Liver (tissue), 9 donors: ENCODE data around the gene CPA5. TPM values are rescaled to one million over a fixed set of nuclear protein-coding genes. Genes with fewer than 3 reads are reported as not detected.

Source experiments
- DNase-seq: peaks from one replicate; pipeline ENCODE4 v3.0.0-alpha.2; 2017; ENCODE audit warnings: low spot score
- H3K27ac ChIP-seq, 2 donors: one replicate each; pipeline ENCODE4 v1.7.0; 2013; ENCODE audit warnings: inconsistent platforms in 2 of 2, low read length in 2 of 2, control low read depth in 1 of 2, low read depth in 1 of 2, mild to moderate bottlenecking in 1 of 2
- H3K27me3 ChIP-seq, 4 donors: one replicate each; pipeline versions ENCODE4 v1.6.1 to v1.7.0; 2013; ENCODE audit warnings: low read length in 3 of 4, inconsistent platforms in 1 of 4, mild to moderate bottlenecking in 1 of 4, moderate library complexity in 1 of 4; ENCODE audit not compliant: control insufficient read depth in 4 of 4, insufficient read depth in 4 of 4
- H3K36me3 ChIP-seq, 4 donors: one replicate each; pipeline versions ENCODE4 v1.6.1 to v1.7.0; 2013; ENCODE audit warnings: low read length in 3 of 4, mild to moderate bottlenecking in 3 of 4, low read depth in 1 of 4, moderate library complexity in 1 of 4; ENCODE audit not compliant: control insufficient read depth in 4 of 4, insufficient read depth in 3 of 4
- H3K4me1 ChIP-seq, 4 donors: one replicate each; pipeline versions ENCODE4 v1.6.1 to v1.7.0; 2013; ENCODE audit warnings: low read length in 3 of 4, mild to moderate bottlenecking in 3 of 4, moderate library complexity in 1 of 4; ENCODE audit not compliant: control insufficient read depth in 4 of 4, insufficient read depth in 4 of 4
- H3K4me3 ChIP-seq, 3 donors: one replicate each; pipeline versions ENCODE4 v1.6.1 to v1.7.0; 2013; ENCODE audit warnings: low read length in 3 of 3, control low read depth in 1 of 3, low read depth in 1 of 3, mild to moderate bottlenecking in 1 of 3
- H3K9ac ChIP-seq, 2 donors: one replicate each; pipeline ENCODE4 v1.7.0; 2013; ENCODE audit warnings: low read length in 2 of 2, mild to moderate bottlenecking in 2 of 2, moderate library complexity in 2 of 2, control low read depth in 1 of 2, low read depth in 1 of 2
- H3K9me3 ChIP-seq, 4 donors: one replicate each; pipeline versions ENCODE4 v1.6.1 to v1.7.0; 2013; ENCODE audit warnings: low read length in 3 of 4; ENCODE audit not compliant: control insufficient read depth in 4 of 4
- ATF3 ChIP-seq: IDR thresholded peaks from 2 replicates; pipeline ENCODE4 v1.6.1; 2016; ENCODE audit warnings: antibody characterized with exemption
- EGR1 ChIP-seq, 2 donors: IDR thresholded peaks; 2 replicates each; pipeline ENCODE4 v1.6.1; 2016 to 2018; ENCODE audit warnings: antibody characterized with exemption in 2 of 2, low read depth in 2 of 2
- FOXA1 ChIP-seq: IDR thresholded peaks from 2 replicates; pipeline ENCODE4 v1.6.1; 2016; ENCODE audit warnings: antibody characterized with exemption
- GABPA ChIP-seq, 2 donors: IDR thresholded peaks in 1 of 2; conservative IDR thresholded peaks in 1 of 2; 2 replicates each; pipeline ENCODE4 v1.6.1; 2016; ENCODE audit warnings: antibody characterized with exemption in 2 of 2, mild to moderate bottlenecking in 1 of 2, moderate library complexity in 1 of 2
- HNF4A ChIP-seq, 2 donors: conservative IDR thresholded peaks; 2 replicates each; pipeline ENCODE4 v1.6.1; 2016; ENCODE audit warnings: antibody characterized with exemption in 2 of 2, mild to moderate bottlenecking in 2 of 2
- HNF4G ChIP-seq: IDR thresholded peaks from 2 replicates; pipeline ENCODE4 v1.6.1; 2016; ENCODE audit warnings: antibody characterized with exemption
- JUND ChIP-seq, 2 donors: IDR thresholded peaks; 2 replicates each; pipeline ENCODE4 v1.6.1; 2016; ENCODE audit warnings: antibody characterized with exemption in 2 of 2
- REST ChIP-seq: IDR thresholded peaks from 2 replicates; pipeline ENCODE4 v1.6.1; 2016; ENCODE audit warnings: antibody characterized with exemption, mild to moderate bottlenecking
- TAF1 ChIP-seq: conservative IDR thresholded peaks from 2 replicates; pipeline ENCODE4 v1.6.1; 2016; ENCODE audit warnings: antibody characterized with exemption, mild to moderate bottlenecking
- YY1 ChIP-seq: IDR thresholded peaks from 2 replicates; pipeline ENCODE4 v1.6.1; 2016; ENCODE audit warnings: antibody characterized with exemption, mild to moderate bottlenecking
- WGBS: extraction: QIAGEN DNeasy Blood & Tissue Kit; methylation state at CpG from one replicate; pipeline ENCODE4 v1.1.7; 2013; 5-methylcytosine and 5-hydroxymethylcytosine counted together
- polyA plus RNA-seq, 2 donors: library from polyadenylated mRNA; stranded (reverse) in 1 of 2; unstranded in 1 of 2; fragments of 200-250 nt in 1 of 2; fragments of >200 nt in 1 of 2; fragmentation: Nextera tagmentation in 1 of 2; extraction: Ambion mirVana in 1 of 2; gene quantifications; one replicate each; pipeline versions ENCODE4 v1.2.1 to v1.2.3, GENCODE V29; 2013 to 2015
- total RNA-seq, 2 donors: library from RNA; depleted of rRNA; stranded (reverse); fragments of >200 nt; gene quantifications; one replicate each; pipeline ENCODE4 v1.2.3, GENCODE V29; 2014
- donor health status: healthy.
- donor health status: healthy.
- donor health status: healthy.
- donor health status: healthy.
- donor health status: healthy.

The CPA5 gene
- total and polyA plus RNA-seq, 4 donors, result 0.33 TPM; not detected in 3

DNA sequence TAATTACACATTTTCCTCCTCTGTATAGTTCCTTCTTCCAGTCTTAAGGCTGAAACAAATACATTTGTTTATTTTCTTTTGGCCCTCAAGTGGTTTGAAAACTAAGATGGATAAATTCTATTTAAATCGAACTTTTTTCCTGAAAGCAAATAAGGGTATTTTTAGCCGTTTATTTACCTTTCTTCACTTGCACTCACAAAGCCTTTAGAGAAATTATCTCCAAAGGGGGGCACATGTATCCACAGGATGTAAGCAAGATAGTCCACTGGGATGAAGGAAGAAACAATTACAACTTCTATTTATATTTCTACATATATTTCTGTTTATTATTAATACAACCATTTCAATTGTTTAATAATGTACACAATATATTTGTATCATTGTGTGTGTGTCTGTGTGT is 41.5 kb upstream of the CPA5 start:
- no peaks in the 10 kb centered on the region for H3K4me1 ChIP-seq
- WGBS, result 42% methylated on average over 2 of the region's 2 CpGs
- no peaks in the 10 kb centered on the region for H3K9me3 ChIP-seq
- DNase-seq, result no peak
- no peak overlapping the region for H3K4me3 ChIP-seq
- no peak overlapping the region for H3K9ac ChIP-seq
- H3K27ac ChIP-seq, result no peak overlapping the region
- no peaks in the 10 kb centered on the region for H3K27me3 ChIP-seq
- no peaks in the 10 kb centered on the region for H3K36me3 ChIP-seq
- no peak for TF ChIP-seq GABPA (IDR thresholded peaks at IDR 0.05 in 1 of 2, conservative IDR thresholded peaks at IDR 0.05 in 1 of 2)
- no peak for TF ChIP-seq ATF3
- no peak for TF ChIP-seq JUND (IDR thresholded peaks at IDR 0.05)
- no peak for TF ChIP-seq TAF1
- no peak for TF ChIP-seq EGR1 (IDR thresholded peaks at IDR 0.05; ENCODE audit: low read depth in 2 of 2)
- TF ChIP-seq FOXA1, result no peak

DNA sequence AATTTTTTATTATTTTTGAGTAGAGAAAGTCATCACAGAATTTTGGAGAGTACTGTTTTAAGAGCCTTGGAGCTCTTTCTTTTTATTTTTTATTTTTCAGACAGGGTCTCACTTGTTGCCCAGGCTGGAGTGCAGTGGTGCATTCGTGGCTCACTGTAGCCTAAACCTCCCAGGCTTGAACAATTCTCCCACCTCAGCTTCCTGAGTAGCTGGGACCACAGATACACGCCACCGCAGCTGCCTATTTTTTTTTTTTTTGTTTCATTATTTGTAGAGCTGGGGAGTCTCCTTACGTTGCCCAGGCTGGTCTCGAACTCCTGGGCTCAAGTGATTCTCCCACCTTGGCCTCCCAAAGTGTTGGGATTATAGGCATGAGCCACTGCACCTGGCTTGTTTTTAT is 41.1 kb upstream of the CPA5 start:
- Histone ChIP-seq H3K9me3 (no peaks in the 10 kb centered on the region), H3K4me3 (no peak overlapping the region), H3K9ac (no peak overlapping the region), H3K4me1 (no peaks in the 10 kb centered on the region), H3K27me3 (no peaks in the 10 kb centered on the region), H3K36me3 (no peaks in the 10 kb centered on the region), H3K27ac (no peak overlapping the region)
- 57% methylated on average over 5 of the region's 5 CpGs for WGBS
- DNase-seq, result no peak
- no peak for TF ChIP-seq TAF1

- Histone ChIP-seq H3K4me3 (no peak overlapping the region), H3K36me3 (no peaks in the 10 kb centered on the region), H3K27me3 (no peaks in the 10 kb centered on the region), H3K9me3 (no peaks in the 10 kb centered on the region), H3K27ac (no peak overlapping the region), H3K4me1 (no peaks in the 10 kb centered on the region), H3K9ac (no peak overlapping the region)
- no peak for DNase-seq
- TF ChIP-seq HNF4G, result no peak
- WGBS, result 58% methylated on average over 5 of the region's 5 CpGs
These were observed 40.6 kb upstream of the CPA5 start for GRCh38 chr7:130303982-130304381.

- H3K27ac ChIP-seq, result no peak overlapping the region
- H3K27me3 ChIP-seq, result no peaks in the 10 kb centered on the region
- 85% methylated on average over 3 of the region's 3 CpGs for WGBS
These were observed 39.7 kb upstream of the CPA5 start for GRCh38 chr7:130304878-130305277.

More at GRCh38 chr7:130304878-130305277, 39.7 kb upstream of the CPA5 start:
- Histone ChIP-seq H3K9me3 (no peaks in the 10 kb centered on the region), H3K4me1 (no peaks in the 10 kb centered on the region), H3K9ac (no peak overlapping the region), H3K4me3 (no peak overlapping the region), H3K36me3 (no peaks in the 10 kb centered on the region)
- no peak for DNase-seq
- TF ChIP-seq REST (no peak), HNF4A (conservative IDR thresholded peaks at IDR 0.05) (no peak), ATF3 (no peak), GABPA (IDR thresholded peaks at IDR 0.05 in 1 of 2, conservative IDR thresholded peaks at IDR 0.05 in 1 of 2) (no peak), YY1 (no peak)
